Gastrocnemius medialis (tissue), 4 donors: ENCODE measurements around the gene BMPR1B. TPM values are rescaled to one million over a fixed set of nuclear protein-coding genes. Genes with fewer than 3 reads are reported as not detected.
A peak's percentile ranks its signal among the peaks of the same experiment; 100 is the strongest.
"Not testable (repeated sequence)": the region's sequence is repeated elsewhere in the genome, so short reads cannot be mapped to it uniquely, and the experiment has no call there.

Experiments
- ATAC-seq, 2 donors: fragments of 150-250 bp; one replicate each; pipeline ENCODE4 v1.9.1; 2016
- DNase-seq, 2 donors: peaks; one replicate each; pipeline ENCODE4 v3.0.0-alpha.2; 2019
- H3K27ac ChIP-seq, 4 donors: fragments of 200-600 bp; sonication (generic); 1 replicate in 1 of 4; 2 replicates in 3 of 4; pipeline ENCODE4 v1.5.1; 2016 to 2018; ENCODE audit warnings: mild to moderate bottlenecking in 2 of 4, moderate library complexity in 1 of 4
- H3K27me3 ChIP-seq, 3 donors: fragments of 200-600 bp; sonication (generic) in 2 of 3; 1 replicate in 1 of 3; 2 replicates in 2 of 3; pipeline versions ENCODE4 v1.5.1 to v1.6.0; 2016 to 2019; ENCODE audit warnings: mild to moderate bottlenecking in 1 of 3, moderate library complexity in 1 of 3
- H3K36me3 ChIP-seq, 2 donors: fragments of 200-600 bp; sonication (generic) in 1 of 2; one replicate each; pipeline ENCODE4 v1.5.1; 2017 to 2018
- H3K4me1 ChIP-seq, 2 donors: fragments of 200-600 bp; sonication (generic) in 1 of 2; one replicate each; pipeline ENCODE4 v1.5.1; 2016 to 2017; ENCODE audit warnings: mild to moderate bottlenecking in 2 of 2
- H3K4me3 ChIP-seq, 4 donors: fragments of 200-600 bp; sonication (generic) in 3 of 4; 1 replicate in 1 of 4; 2 replicates in 3 of 4; pipeline ENCODE4 v1.5.1; 2016 to 2019; ENCODE audit warnings: mild to moderate bottlenecking in 2 of 4
- H3K9me3 ChIP-seq, 3 donors: fragments of 200-600 bp; sonication (generic) in 2 of 3; 1 replicate in 1 of 3; 2 replicates in 2 of 3; pipeline ENCODE4 v1.5.1; 2016 to 2019
- CTCF ChIP-seq, 5 experiments: fragments of 450-650 bp in 3 of 5; fragments of 200-600 bp in 2 of 5; sonication (generic) in 2 of 5; IDR thresholded peaks in 4 of 5; conservative IDR thresholded peaks in 1 of 5; 1 replicate in 4 of 5; 2 replicates in 1 of 5; pipeline ENCODE4 v1.5.1; 2016 to 2019; ENCODE audit warnings: antibody characterized with exemption in 5 of 5, mild to moderate bottlenecking in 3 of 5, moderate library complexity in 3 of 5
- POLR2A ChIP-seq, 2 donors: fragments of 450-650 bp; IDR thresholded peaks; one replicate each; pipeline ENCODE4 v1.6.1; 2017; ENCODE audit warnings: antibody characterized with exemption in 2 of 2, mild to moderate bottlenecking in 2 of 2, moderate library complexity in 2 of 2
- in situ Hi-C, 4 donors: fragments of 200-750 bp; cut with MboI; loops; one replicate each; pipeline versions ENCODE4 v1.15.0 to v1.8.0; 2017; ENCODE audit warnings: low sequenced_read_pairs in 4 of 4
- intact Hi-C: fragments of 100-400 bp; cut with DNase I; formaldehyde crosslinking; loops from one replicate; pipeline ENCODE4 v1.15.1; 2023; ENCODE audit warnings: low total_unique reads
- total RNA-seq, 4 donors: library from RNA; depleted of rRNA; stranded (reverse); fragments of >200 nt; gene quantifications; one replicate each; pipeline versions ENCODE4 v1.1.0 to v1.2.3, GENCODE V29; 2016

The BMPR1B gene
- total RNA-seq, 4 donors from 2014 or later: 0.92 to 6.9 (median 1.7) TPM

- in situ Hi-C loops (no loop called here), intact Hi-C loops (loop anchor here (10.0 kb wide), 1 partner anchor 504 kb away; no protein-coding TSS in a partner anchor)
- Histone ChIP-seq H3K4me3 (no peak overlapping the region), H3K9me3 (no peaks in the 10 kb centered on the region), H3K27me3 (no peaks in the 10 kb centered on the region), H3K4me1 (no peaks in the 10 kb centered on the region), H3K27ac (no peak overlapping the region), H3K36me3 (no peaks in the 10 kb centered on the region)
- ATAC-seq (no peak), DNase-seq (no peak)
- TF ChIP-seq POLR2A (IDR thresholded peaks at IDR 0.05) (no peak), CTCF (IDR thresholded peaks at IDR 0.05 in 4 of 5, conservative IDR thresholded peaks at IDR 0.05 in 1 of 5) (no peak)
These were observed 371.3 kb downstream of the BMPR1B start for GRCh38 chr4:95129031-95129430.

GRCh38 chr4:95129821-95130311 lies 372.1 kb downstream of the BMPR1B start:
- peak; percentile 24 to 29 for DNase-seq
- in situ Hi-C loops (no loop called here), intact Hi-C loops (loop anchor here (10.0 kb wide), 1 partner anchor 505 kb away; no protein-coding TSS in a partner anchor)
- peak overlapping the region in 2 of 4 donors; percentile 6 to 12 for H3K27ac ChIP-seq
- H3K4me3 ChIP-seq: no peak overlapping the region
- ATAC-seq: peak; percentile 75 to 86
- no peaks in the 10 kb centered on the region for H3K27me3 ChIP-seq
- TF ChIP-seq CTCF (IDR thresholded peaks at IDR 0.05 in 4 of 5, conservative IDR thresholded peaks at IDR 0.05 in 1 of 5) (no peak), POLR2A (IDR thresholded peaks at IDR 0.05) (no peak)
- no peaks in the 10 kb centered on the region for H3K4me1 ChIP-seq
- no peaks in the 10 kb centered on the region for H3K36me3 ChIP-seq
- no peaks in the 10 kb centered on the region for H3K9me3 ChIP-seq

- DNase-seq, in situ Hi-C loops, H3K27ac ChIP-seq, ATAC-seq, H3K27me3 ChIP-seq, H3K9me3 ChIP-seq, H3K4me1 ChIP-seq, H3K4me3 ChIP-seq, H3K36me3 ChIP-seq, intact Hi-C loops: not testable (repeated sequence)
These were observed 376.3 kb downstream of the BMPR1B start for GRCh38 chr4:95134016-95134415.

GRCh38 chr4:95139424-95139823 lies 381.7 kb downstream of the BMPR1B start:
- H3K27ac ChIP-seq, H3K9me3 ChIP-seq, H3K36me3 ChIP-seq, in situ Hi-C loops, H3K27me3 ChIP-seq, H3K4me3 ChIP-seq, DNase-seq, ATAC-seq, H3K4me1 ChIP-seq, intact Hi-C loops: not testable (repeated sequence)

- no peaks in the 10 kb centered on the region for H3K27me3 ChIP-seq
- DNase-seq (no peak), ATAC-seq (no peak)
- in situ Hi-C loops (no loop called here), intact Hi-C loops (no loop called here)
- H3K4me3 ChIP-seq: no peak overlapping the region
- H3K4me1 ChIP-seq: no peaks in the 10 kb centered on the region
- TF ChIP-seq CTCF (IDR thresholded peaks at IDR 0.05 in 4 of 5, conservative IDR thresholded peaks at IDR 0.05 in 1 of 5) (no peak), POLR2A (IDR thresholded peaks at IDR 0.05) (no peak)
- H3K36me3 ChIP-seq: no peaks in the 10 kb centered on the region
- H3K9me3 ChIP-seq: no peaks in the 10 kb centered on the region
- no peak overlapping the region for H3K27ac ChIP-seq
These were observed 383.6 kb downstream of the BMPR1B start for GRCh38 chr4:95141361-95141760.

GRCh38 chr4:95142932-95143331 lies 385.2 kb downstream of the BMPR1B start:
- DNase-seq (no peak), ATAC-seq (no peak)
- Histone ChIP-seq H3K4me1 (no peaks in the 10 kb centered on the region), H3K27me3 (no peaks in the 10 kb centered on the region), H3K4me3 (no peak overlapping the region), H3K36me3 (no peaks in the 10 kb centered on the region), H3K27ac (no peak overlapping the region), H3K9me3 (no peaks in the 10 kb centered on the region)
- intact Hi-C loops (no loop called here), in situ Hi-C loops (no loop called here)
- TF ChIP-seq POLR2A (IDR thresholded peaks at IDR 0.05): no peak
- TF ChIP-seq CTCF (IDR thresholded peaks at IDR 0.05 in 4 of 5, conservative IDR thresholded peaks at IDR 0.05 in 1 of 5): no peak
